SK-N-SH (cell line): ENCODE measurements around the gene CHMP2B. TPM values are rescaled to one million over a fixed set of nuclear protein-coding genes. Genes with fewer than 3 reads are reported as not detected.
A peak's percentile ranks its signal among the peaks of the same experiment; 100 is the strongest.

Experiments
- CTCF ChIA-PET: fragments of 300-600, 350-600 bp; formaldehyde crosslinking; extraction: SDS; loops from one replicate; lab custom pipeline; 2021; lab: Yijun Ruan, JAX
- POLR2A ChIA-PET: fragments of 350-600 bp; sonication (Branson Sonifier 250); formaldehyde crosslinking; extraction: SDS; loops from one replicate; lab custom pipeline; 2020; ENCODE audit warnings: antibody characterized with exemption, inconsistent platforms; lab: Yijun Ruan, JAX
- DNase-seq: peaks from one replicate; pipeline ENCODE4 v3.0.0; 2012
- H2AFZ ChIP-seq: fragments of 200-600 bp; sonication (generic); 2 replicates; pipeline ENCODE4 v1.8.1; 2016; ENCODE audit warnings: antibody characterized with exemption, mild to moderate bottlenecking, low read depth
- H3F3A ChIP-seq: fragments of 200-600 bp; sonication (generic); replicated peaks from 2 replicates; pipeline ENCODE3; 2016; ENCODE audit warnings: antibody characterized with exemption, mild to moderate bottlenecking; ENCODE audit not compliant: insufficient read depth
- H3K27ac ChIP-seq, 2 experiments: fragments of 200-500 bp in 1 of 2; fragments of 200-600 bp in 1 of 2; sonication (Bioruptor generic) in 1 of 2; sonication (generic), shearing (Covaris generic) in 1 of 2; 2 replicates each; pipeline versions ENCODE4 v1.5.1 to v1.6.1; 2014 to 2016; ENCODE audit warnings: low read depth in 2 of 2, inconsistent platforms in 1 of 2, low read length in 1 of 2, mild to moderate bottlenecking in 1 of 2, mixed read lengths in 1 of 2
- H3K27me3 ChIP-seq: fragments of 200-600 bp; sonication (generic), shearing (Covaris generic); 2 replicates; pipeline ENCODE4 v1.6.1; 2016; ENCODE audit warnings: mixed run types; ENCODE audit not compliant: insufficient read depth
- H3K36me3 ChIP-seq, 2 experiments: fragments of 200-500 bp in 1 of 2; fragments of 200-600 bp in 1 of 2; sonication (Bioruptor generic) in 1 of 2; sonication (generic) in 1 of 2; replicated peaks in 1 of 2; 2 replicates each; pipeline versions ENCODE3 to v1.5.1; 2014 to 2016; ENCODE audit warnings: low read length in 1 of 2, mild to moderate bottlenecking in 1 of 2; ENCODE audit not compliant: insufficient read depth in 2 of 2, control insufficient read depth in 1 of 2
- H3K4me1 ChIP-seq, 2 experiments: fragments of 200-500 bp in 1 of 2; fragments of 200-600 bp in 1 of 2; sonication (Bioruptor generic) in 1 of 2; sonication (generic), shearing (Covaris generic) in 1 of 2; 2 replicates each; pipeline versions ENCODE4 v1.5.1 to v1.6.1; 2014 to 2016; ENCODE audit warnings: low read depth in 1 of 2, low read length in 1 of 2, mixed run types in 1 of 2; ENCODE audit not compliant: insufficient read depth in 2 of 2, control insufficient read depth in 1 of 2
- H3K4me2 ChIP-seq: fragments of 200-600 bp; sonication (generic), shearing (Covaris generic); 2 replicates; pipeline ENCODE4 v1.6.1; 2017; ENCODE audit warnings: mixed run types
- H3K4me3 ChIP-seq, 2 experiments: fragments of 200-500 bp in 1 of 2; fragments of 200-600 bp in 1 of 2; sonication (Bioruptor generic) in 1 of 2; sonication (generic), shearing (Covaris generic) in 1 of 2; 2 replicates each; pipeline versions ENCODE4 v1.5.1 to v1.8.1; 2014 to 2016; ENCODE audit warnings: low read depth in 2 of 2, inconsistent platforms in 1 of 2, low read length in 1 of 2, mild to moderate bottlenecking in 1 of 2, mixed read lengths in 1 of 2, moderate library complexity in 1 of 2
- H3K79me2 ChIP-seq: fragments of 200-600 bp; sonication (generic); 2 replicates; pipeline ENCODE4 v1.8.1; 2017; ENCODE audit warnings: mild to moderate bottlenecking; ENCODE audit not compliant: insufficient read depth
- H3K9ac ChIP-seq: fragments of 200-600 bp; sonication (generic); 2 replicates; pipeline ENCODE4 v1.6.1; 2017; ENCODE audit warnings: mixed run types
- H3K9me2 ChIP-seq: fragments of 200-600 bp; sonication (generic); 2 replicates; pipeline ENCODE4 v1.6.1; 2017; ENCODE audit warnings: mixed run types
- H3K9me3 ChIP-seq: fragments of 200-600 bp; sonication (generic); 2 replicates; pipeline ENCODE4 v1.6.1; 2017; ENCODE audit warnings: mixed run types, mild to moderate bottlenecking, moderate library complexity
- H4K20me1 ChIP-seq: fragments of 200-600 bp; sonication (generic); 2 replicates; pipeline ENCODE4 v1.6.1; 2017; ENCODE audit warnings: mild to moderate bottlenecking, mixed run types; ENCODE audit not compliant: insufficient read depth
- FOXJ3 ChIP-seq: sonication (generic); formaldehyde crosslinking; IDR thresholded peaks from 2 replicates; pipeline ENCODE4 v1.5.1; 2020; ENCODE audit warnings: mild to moderate bottlenecking, missing genetic modification reagents
- GATA2 ChIP-seq: sonication (generic); formaldehyde crosslinking; IDR thresholded peaks from 2 replicates; pipeline ENCODE4 v1.5.0; 2020; ENCODE audit warnings: mild to moderate bottlenecking, missing genetic modification reagents
- MXI1 ChIP-seq: IDR thresholded peaks from 2 replicates; pipeline ENCODE4 v1.6.1; 2012; ENCODE audit warnings: mild to moderate bottlenecking, low read depth, low read length, improper control_type of control experiment
- NFIC ChIP-seq: IDR thresholded peaks from 2 replicates; pipeline ENCODE4 v1.4.0; 2012; ENCODE audit warnings: borderline replicate concordance
- RAD21 ChIP-seq: IDR thresholded peaks from 2 replicates; pipeline ENCODE4 v1.6.1; 2012; ENCODE audit warnings: mild to moderate bottlenecking, low read length
- RCOR1 ChIP-seq: fragments of 150-350 bp; IDR thresholded peaks from 2 replicates; pipeline ENCODE4 v1.6.1; 2017; ENCODE audit warnings: antibody characterized with exemption, low read length
- REST ChIP-seq: IDR thresholded peaks from 2 replicates; pipeline ENCODE4 v1.6.1; 2012; ENCODE audit warnings: mild to moderate bottlenecking, low read depth, low read length, moderate library complexity
- RFX5 ChIP-seq: IDR thresholded peaks from 2 replicates; pipeline ENCODE4 v1.6.1; 2012; ENCODE audit warnings: mild to moderate bottlenecking, improper control_type of control experiment, low read length
- RXRA ChIP-seq: IDR thresholded peaks from 2 replicates; pipeline ENCODE4 v1.4.0; 2012; ENCODE audit warnings: low read depth, mild to moderate bottlenecking, borderline replicate concordance
- SMC3 ChIP-seq: IDR thresholded peaks from 2 replicates; pipeline ENCODE4 v1.6.1; 2012; ENCODE audit warnings: low read depth, low read length, improper control_type of control experiment
- WGBS: methylation state at CpG from one replicate; pipeline ENCODE4 v1.1.6; 2017; ENCODE audit warnings: low lambda C conversion rate; 5-methylcytosine and 5-hydroxymethylcytosine counted together
- polyA plus RNA-seq, 3 experiments: library from polyadenylated mRNA; depleted of rRNA; stranded (reverse); fragments of >200 nt; gene quantifications; 2 replicates each; pipeline ENCODE4 v1.2.3, GENCODE V29; 2012
- TF ChIP-seq, protein P1 (sequence below): fragments of 200-600 bp; sonication (generic); IDR thresholded peaks from 2 replicates; pipeline ENCODE4 v1.6.1; 2017; ENCODE audit warnings: antibody characterized with exemption, mild to moderate bottlenecking, moderate library complexity

Gene CHMP2B
- polyA plus RNA-seq, 1 of the 3 experiments (the other 2 are of a cell fraction), result 8.5 TPM

GRCh38 chr3:87250009-87250408 is 22.9 kb downstream of the CHMP2B start:
- no peaks in the 10 kb centered on the region for H3K79me2 ChIP-seq
- peaks cover 34 to 38% of the 10 kb centered on the region in 2 experiments for H3K36me3 ChIP-seq
- H3K9me2 ChIP-seq, result no peaks in the 10 kb centered on the region
- DNase-seq, result no peak
- no peak overlapping the region for H3K4me2 ChIP-seq
- CTCF ChIA-PET, result interaction anchor here (1.3 to 2.1 kb wide), 2 partner anchors 9 to 14 kb away, joined by 4 to 9 read pairs; no protein-coding TSS in a partner anchor
- POLR2A ChIA-PET, result no interaction called here
- no peaks in the 10 kb centered on the region for H4K20me1 ChIP-seq
- no peak overlapping the region for H3K27ac ChIP-seq
- no peaks in the 10 kb centered on the region for H3K27me3 ChIP-seq
- H2AFZ ChIP-seq, result no peak overlapping the region
- no peaks in the 10 kb centered on the region for H3F3A ChIP-seq
- H3K4me3 ChIP-seq, result no peak overlapping the region
- no peaks in the 10 kb centered on the region for H3K4me1 ChIP-seq
- 94% methylated on average over 1 of the region's 1 CpG for WGBS
- H3K9ac ChIP-seq, result no peak overlapping the region
- no peaks in the 10 kb centered on the region for H3K9me3 ChIP-seq
- TF ChIP-seq GATA2 (CRISPR knock-in tag) (no peak), MXI1 (no peak), RCOR1 (no peak), NFIC (no peak)

GRCh38 chr3:87260270-87260669 is 33.2 kb downstream of the CHMP2B start:
- TF ChIP-seq RFX5, result no peak
- TF ChIP-seq RAD21, result peak; percentile 40
- TF ChIP-seq REST, result no peak
- TF ChIP-seq, protein P1, sequence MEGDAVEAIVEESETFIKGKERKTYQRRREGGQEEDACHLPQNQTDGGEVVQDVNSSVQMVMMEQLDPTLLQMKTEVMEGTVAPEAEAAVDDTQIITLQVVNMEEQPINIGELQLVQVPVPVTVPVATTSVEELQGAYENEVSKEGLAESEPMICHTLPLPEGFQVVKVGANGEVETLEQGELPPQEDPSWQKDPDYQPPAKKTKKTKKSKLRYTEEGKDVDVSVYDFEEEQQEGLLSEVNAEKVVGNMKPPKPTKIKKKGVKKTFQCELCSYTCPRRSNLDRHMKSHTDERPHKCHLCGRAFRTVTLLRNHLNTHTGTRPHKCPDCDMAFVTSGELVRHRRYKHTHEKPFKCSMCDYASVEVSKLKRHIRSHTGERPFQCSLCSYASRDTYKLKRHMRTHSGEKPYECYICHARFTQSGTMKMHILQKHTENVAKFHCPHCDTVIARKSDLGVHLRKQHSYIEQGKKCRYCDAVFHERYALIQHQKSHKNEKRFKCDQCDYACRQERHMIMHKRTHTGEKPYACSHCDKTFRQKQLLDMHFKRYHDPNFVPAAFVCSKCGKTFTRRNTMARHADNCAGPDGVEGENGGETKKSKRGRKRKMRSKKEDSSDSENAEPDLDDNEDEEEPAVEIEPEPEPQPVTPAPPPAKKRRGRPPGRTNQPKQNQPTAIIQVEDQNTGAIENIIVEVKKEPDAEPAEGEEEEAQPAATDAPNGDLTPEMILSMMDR, result peak; percentile 80
- TF ChIP-seq SMC3, result peak; percentile 21; the same call in 1 of the 2 replicates
- no peak for TF ChIP-seq RXRA
- no peak for TF ChIP-seq FOXJ3 (CRISPR knock-in tag)
- Histone ChIP-seq H3K27me3 (no peaks in the 10 kb centered on the region), H3K27ac (no peak overlapping the region), H3K79me2 (no peaks in the 10 kb centered on the region), H4K20me1 (no peaks in the 10 kb centered on the region), H3K4me2 (no peak overlapping the region), H3K9me2 (no peaks in the 10 kb centered on the region), H3K36me3 (no peaks in the 10 kb centered on the region), H2AFZ (no peak overlapping the region), H3K4me3 (no peak overlapping the region), H3K4me1 (peaks cover 0 to 5% of the 10 kb centered on the region in 2 experiments; a peak in 1 of 4 replicates), H3F3A (no peaks in the 10 kb centered on the region), H3K9me3 (no peaks in the 10 kb centered on the region), H3K9ac (no peak overlapping the region)
- ChIA-PET CTCF (interaction anchor here (0.6 to 3.4 kb wide), 24 partner anchors 9 to 1439 kb away, joined by 3 to 28 read pairs (median 4); no protein-coding TSS in a partner anchor), POLR2A (no interaction called here)
- DNase-seq, result peak; percentile 15
- WGBS, result 22% methylated on average over 4 of the region's 4 CpGs
